DND-41 (cell line): Measurements from ENCODE around the gene SUCO.
"Not testable (repeated sequence)": the region's sequence is repeated elsewhere in the genome, so short reads cannot be mapped to it uniquely, and the experiment has no call there.

ENCODE experiments used
- ATAC-seq: fragments of 200-7000 bp; cut with Tn5 transposase; 3 replicates; pipeline ENCODE4 v1.9.1; 2021; ENCODE audit warnings: low read depth; ENCODE audit not compliant: insufficient read depth
- DNase-seq: peaks from one replicate; pipeline ENCODE4 v3.0.0-alpha.2; 2020
- H2AFZ ChIP-seq: 2 replicates; pipeline ENCODE4 v1.6.0; 2012; ENCODE audit warnings: low read depth, low read length
- H3K27ac ChIP-seq: 2 replicates; pipeline ENCODE4 v1.5.1; 2012; ENCODE audit warnings: low read length, inconsistent platforms
- H3K27me3 ChIP-seq: fragments of 200-600 bp; sonication (generic); 2 replicates; pipeline ENCODE4 v1.6.0; 2012; ENCODE audit warnings: low read length, mild to moderate bottlenecking, inconsistent platforms; ENCODE audit not compliant: insufficient read depth, poor library complexity
- H3K36me3 ChIP-seq: 2 replicates; pipeline ENCODE4 v1.5.1; 2012; ENCODE audit warnings: low read length, inconsistent platforms; ENCODE audit not compliant: insufficient read depth
- H3K4me1 ChIP-seq: 2 replicates; pipeline ENCODE4 v1.5.1; 2012; ENCODE audit warnings: mild to moderate bottlenecking, low read length; ENCODE audit not compliant: insufficient read depth
- H3K4me2 ChIP-seq: 2 replicates; pipeline ENCODE4 v1.6.0; 2012; ENCODE audit warnings: mild to moderate bottlenecking, moderate library complexity, low read length, inconsistent platforms; ENCODE audit not compliant: insufficient read depth
- H3K4me3 ChIP-seq, 2 experiments: fragments of 200-600 bp in 1 of 2; shearing (Covaris generic) in 1 of 2; 2 replicates each; pipeline ENCODE4 v1.5.1; 2012 to 2016; ENCODE audit warnings: inconsistent platforms in 2 of 2, low read length in 2 of 2, mild to moderate bottlenecking in 2 of 2, low read depth in 1 of 2, moderate library complexity in 1 of 2
- H3K79me2 ChIP-seq: 2 replicates; pipeline ENCODE4 v1.6.0; 2012; ENCODE audit warnings: low read length, inconsistent platforms; ENCODE audit not compliant: insufficient read depth
- H3K9ac ChIP-seq: 2 replicates; pipeline ENCODE4 v1.6.0; 2012; ENCODE audit warnings: low read depth, mild to moderate bottlenecking, inconsistent platforms, low read length, moderate library complexity
- H3K9me3 ChIP-seq: 2 replicates; pipeline ENCODE4 v1.5.1; 2012; ENCODE audit warnings: low read length, moderate library complexity, mild to moderate bottlenecking, inconsistent platforms; ENCODE audit not compliant: insufficient read depth, severe bottlenecking
- H4K20me1 ChIP-seq: 2 replicates; pipeline ENCODE4 v1.6.0; 2012; ENCODE audit warnings: low read length; ENCODE audit not compliant: insufficient read depth
- CTCF ChIP-seq: IDR thresholded peaks from 2 replicates; pipeline ENCODE4 v1.5.1; 2012; ENCODE audit warnings: borderline replicate concordance, low read length, moderate library complexity, mild to moderate bottlenecking; ENCODE audit not compliant: poor library complexity, severe bottlenecking; ENCODE audit errors: extremely low read depth
- EZH2 ChIP-seq: IDR thresholded peaks from 3 replicates; pipeline ENCODE4 v1.6.1; 2012; ENCODE audit warnings: borderline replicate concordance, low read depth, mild to moderate bottlenecking, moderate library complexity, low read length, inconsistent platforms; ENCODE audit not compliant: severe bottlenecking

Gene SUCO

GRCh38 chr1:172488393-172488792 is 44.6 kb upstream of the SUCO start:
- DNase-seq: no peak
- no peak for ATAC-seq
- no peak overlapping the region for H3K9ac ChIP-seq
- H3K4me1 ChIP-seq: peaks cover 14% of the 10 kb centered on the region
- no peak overlapping the region for H3K27ac ChIP-seq
- H3K4me2 ChIP-seq: no peak overlapping the region
- no peaks in the 10 kb centered on the region for H3K79me2 ChIP-seq
- H3K36me3 ChIP-seq: no peaks in the 10 kb centered on the region
- peaks cover 8% of the 10 kb centered on the region for H3K27me3 ChIP-seq
- no peak overlapping the region for H2AFZ ChIP-seq
- H3K4me3 ChIP-seq: no peak overlapping the region
- no peaks in the 10 kb centered on the region for H3K9me3 ChIP-seq
- TF ChIP-seq CTCF (no peak), EZH2 (no peak)
- H4K20me1 ChIP-seq: no peaks in the 10 kb centered on the region

- Histone ChIP-seq H3K9ac (no peak overlapping the region), H3K36me3 (no peaks in the 10 kb centered on the region), H2AFZ (no peak overlapping the region), H4K20me1 (no peaks in the 10 kb centered on the region), H3K4me3 (no peak overlapping the region), H3K4me1 (peaks cover 14% of the 10 kb centered on the region), H3K27me3 (peaks cover 8% of the 10 kb centered on the region), H3K4me2 (no peak overlapping the region), H3K79me2 (no peaks in the 10 kb centered on the region), H3K9me3 (no peaks in the 10 kb centered on the region), H3K27ac (no peak overlapping the region)
- no peak for ATAC-seq
- no peak for DNase-seq
- TF ChIP-seq EZH2: no peak
- no peak for TF ChIP-seq CTCF
Observed at GRCh38 chr1:172489847-172490246, 43.1 kb upstream of the SUCO start.

- peaks cover 8% of the 10 kb centered on the region for H3K27me3 ChIP-seq
- H4K20me1 ChIP-seq: no peaks in the 10 kb centered on the region
- H3K36me3 ChIP-seq: no peaks in the 10 kb centered on the region
- H3K4me1 ChIP-seq: peaks cover 9% of the 10 kb centered on the region
- no peak overlapping the region for H3K4me3 ChIP-seq
- no peak overlapping the region for H3K4me2 ChIP-seq
- H3K9me3 ChIP-seq: no peaks in the 10 kb centered on the region
- ATAC-seq (no peak), DNase-seq (no peak)
- H3K9ac ChIP-seq: no peak overlapping the region
- H2AFZ ChIP-seq: no peak overlapping the region
- TF ChIP-seq CTCF (no peak), EZH2 (no peak)
- no peaks in the 10 kb centered on the region for H3K79me2 ChIP-seq
- H3K27ac ChIP-seq: no peak overlapping the region
Observed at GRCh38 chr1:172492421-172492820, 40.5 kb upstream of the SUCO start.

- Histone ChIP-seq H2AFZ (no peak overlapping the region), H3K9ac (no peak overlapping the region), H3K9me3 (no peaks in the 10 kb centered on the region), H3K36me3 (no peaks in the 10 kb centered on the region), H3K27ac (no peak overlapping the region), H4K20me1 (no peaks in the 10 kb centered on the region), H3K4me1 (no peaks in the 10 kb centered on the region), H3K4me3 (no peak overlapping the region), H3K4me2 (no peak overlapping the region), H3K79me2 (no peaks in the 10 kb centered on the region), H3K27me3 (peaks cover 3% of the 10 kb centered on the region)
- ATAC-seq (no peak), DNase-seq (no peak)
- TF ChIP-seq EZH2: no peak
- no peak for TF ChIP-seq CTCF
Observed at GRCh38 chr1:172494166-172494565, 38.8 kb upstream of the SUCO start.

GRCh38 chr1:172496127-172496526 is 36.8 kb upstream of the SUCO start:
- not testable (repeated sequence) for H3K27ac ChIP-seq, H3K36me3 ChIP-seq, H3K27me3 ChIP-seq, H3K4me2 ChIP-seq, ATAC-seq, H3K4me1 ChIP-seq, H3K4me3 ChIP-seq, H2AFZ ChIP-seq, H3K79me2 ChIP-seq, H4K20me1 ChIP-seq, DNase-seq, H3K9ac ChIP-seq, H3K9me3 ChIP-seq
